GM12875 (cell line): Measurements from ENCODE around the gene WAPL.

ENCODE experiments used
- H3K4me3 ChIP-seq: one replicate; pipeline ENCODE4 v1.5.1; 2011; ENCODE audit warnings: low read depth, low read length, control low read depth
- TF ChIP-seq, protein P1 (sequence below): IDR thresholded peaks from 2 replicates; pipeline ENCODE4 v1.5.1; 2011; ENCODE audit warnings: low read depth, mild to moderate bottlenecking, control low read depth, inconsistent platforms, low read length, moderate library complexity, borderline replicate concordance; ENCODE audit not compliant: insufficient read depth

WAPL gene

DNA sequence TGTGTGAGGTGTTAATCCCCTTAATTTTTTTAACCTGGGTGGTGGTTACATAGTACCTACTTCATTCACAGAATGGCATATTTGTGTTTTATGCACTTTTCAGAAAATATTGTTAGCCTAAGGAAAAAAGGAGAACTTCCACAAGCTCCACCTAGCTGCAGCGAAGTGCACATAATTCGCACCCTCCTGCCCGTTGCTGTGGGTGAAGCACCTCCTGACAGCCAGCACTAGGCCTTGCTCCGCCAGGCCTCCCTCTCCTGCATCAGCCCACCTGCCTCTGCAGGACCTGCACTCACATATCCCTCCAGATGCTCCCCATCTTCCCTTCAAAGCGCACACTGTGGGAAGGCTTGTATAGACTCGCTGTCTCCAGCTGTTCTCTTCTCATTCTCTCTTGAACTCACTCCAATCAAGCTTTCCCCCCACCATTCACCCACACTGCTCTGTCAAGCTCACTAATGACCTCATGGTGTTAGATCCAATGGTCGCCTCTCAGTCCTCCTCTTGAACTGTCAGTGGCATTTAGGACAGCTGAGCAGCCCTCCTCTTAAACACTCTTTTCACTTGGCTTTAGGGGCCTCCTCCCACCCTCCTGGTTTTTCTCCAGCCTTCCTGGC, 134.3 kb downstream of the WAPL start:
- H3K4me3 ChIP-seq = no peak overlapping the region
- TF ChIP-seq, protein P1, sequence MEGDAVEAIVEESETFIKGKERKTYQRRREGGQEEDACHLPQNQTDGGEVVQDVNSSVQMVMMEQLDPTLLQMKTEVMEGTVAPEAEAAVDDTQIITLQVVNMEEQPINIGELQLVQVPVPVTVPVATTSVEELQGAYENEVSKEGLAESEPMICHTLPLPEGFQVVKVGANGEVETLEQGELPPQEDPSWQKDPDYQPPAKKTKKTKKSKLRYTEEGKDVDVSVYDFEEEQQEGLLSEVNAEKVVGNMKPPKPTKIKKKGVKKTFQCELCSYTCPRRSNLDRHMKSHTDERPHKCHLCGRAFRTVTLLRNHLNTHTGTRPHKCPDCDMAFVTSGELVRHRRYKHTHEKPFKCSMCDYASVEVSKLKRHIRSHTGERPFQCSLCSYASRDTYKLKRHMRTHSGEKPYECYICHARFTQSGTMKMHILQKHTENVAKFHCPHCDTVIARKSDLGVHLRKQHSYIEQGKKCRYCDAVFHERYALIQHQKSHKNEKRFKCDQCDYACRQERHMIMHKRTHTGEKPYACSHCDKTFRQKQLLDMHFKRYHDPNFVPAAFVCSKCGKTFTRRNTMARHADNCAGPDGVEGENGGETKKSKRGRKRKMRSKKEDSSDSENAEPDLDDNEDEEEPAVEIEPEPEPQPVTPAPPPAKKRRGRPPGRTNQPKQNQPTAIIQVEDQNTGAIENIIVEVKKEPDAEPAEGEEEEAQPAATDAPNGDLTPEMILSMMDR = no peak

DNA sequence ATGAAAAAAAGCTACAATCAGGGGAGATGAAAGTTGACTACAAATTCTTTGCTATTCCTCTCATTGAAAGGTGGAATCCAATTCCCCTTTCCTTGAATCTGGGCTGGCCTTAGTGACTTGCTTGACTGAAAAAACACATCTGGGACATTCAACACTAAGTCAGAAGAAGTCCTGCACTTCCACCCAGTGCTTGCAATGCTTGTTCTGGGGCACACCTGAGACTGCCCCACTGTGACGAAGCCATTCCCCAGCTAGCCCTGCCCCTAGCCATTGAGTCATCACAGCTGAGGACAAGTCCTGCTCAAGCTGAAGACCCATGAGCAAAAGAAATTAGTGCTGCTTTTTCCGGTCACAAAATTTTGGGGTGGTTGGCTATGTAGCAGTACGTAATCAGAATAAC, 135.8 kb downstream of the WAPL start:
- TF ChIP-seq, protein P1 = no peak
- no peak overlapping the region for H3K4me3 ChIP-seq
